ENCODE data around the gene EXOC3.
A peak's percentile ranks its signal among the peaks of the same experiment; 100 is the strongest.
"Not testable (repeated sequence)": the region's sequence is repeated elsewhere in the genome, so short reads cannot be mapped to it uniquely, and the experiment has no call there.

EXOC3 gene

GRCh38 chr5:442335-443238 lies at the start of gene EXOC3:
Gene EXOC3, plus strand, starts transcription at chr5:443176. Its CDS starts 3,030 bp downstream, at chr5:446206.
- peak; percentile 76 for DNase-seq

GRCh38 chr5:393846-394275 lies 49.1 kb upstream of the EXOC3 start:
- DNase-seq = no peak

DNA sequence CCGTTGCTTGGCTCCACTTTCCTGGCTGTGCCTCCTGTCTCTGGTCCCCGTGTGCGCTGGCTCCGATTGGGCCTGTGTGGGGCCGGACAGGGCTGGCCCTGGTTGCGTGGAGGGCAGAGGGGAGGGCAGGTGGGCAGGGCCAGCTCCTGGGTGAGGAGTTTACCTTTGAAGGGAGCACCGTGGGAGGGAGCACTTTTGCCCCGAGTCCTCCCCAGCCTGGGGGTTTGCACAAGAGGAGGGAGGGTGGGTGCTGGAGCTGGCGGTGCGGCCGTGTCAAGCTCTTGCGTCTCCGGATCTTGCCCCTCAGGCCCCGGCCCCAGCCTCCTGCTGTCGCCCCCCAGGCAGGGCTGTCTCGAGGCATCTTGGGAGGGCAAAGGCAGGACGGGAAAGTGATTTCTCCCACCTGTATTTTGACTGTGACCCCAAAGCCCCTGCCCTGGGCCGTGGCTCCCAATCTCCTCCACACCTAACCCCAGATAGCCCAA lies 48.3 kb upstream of the EXOC3 start:
- DNase-seq = no peak

DNA sequence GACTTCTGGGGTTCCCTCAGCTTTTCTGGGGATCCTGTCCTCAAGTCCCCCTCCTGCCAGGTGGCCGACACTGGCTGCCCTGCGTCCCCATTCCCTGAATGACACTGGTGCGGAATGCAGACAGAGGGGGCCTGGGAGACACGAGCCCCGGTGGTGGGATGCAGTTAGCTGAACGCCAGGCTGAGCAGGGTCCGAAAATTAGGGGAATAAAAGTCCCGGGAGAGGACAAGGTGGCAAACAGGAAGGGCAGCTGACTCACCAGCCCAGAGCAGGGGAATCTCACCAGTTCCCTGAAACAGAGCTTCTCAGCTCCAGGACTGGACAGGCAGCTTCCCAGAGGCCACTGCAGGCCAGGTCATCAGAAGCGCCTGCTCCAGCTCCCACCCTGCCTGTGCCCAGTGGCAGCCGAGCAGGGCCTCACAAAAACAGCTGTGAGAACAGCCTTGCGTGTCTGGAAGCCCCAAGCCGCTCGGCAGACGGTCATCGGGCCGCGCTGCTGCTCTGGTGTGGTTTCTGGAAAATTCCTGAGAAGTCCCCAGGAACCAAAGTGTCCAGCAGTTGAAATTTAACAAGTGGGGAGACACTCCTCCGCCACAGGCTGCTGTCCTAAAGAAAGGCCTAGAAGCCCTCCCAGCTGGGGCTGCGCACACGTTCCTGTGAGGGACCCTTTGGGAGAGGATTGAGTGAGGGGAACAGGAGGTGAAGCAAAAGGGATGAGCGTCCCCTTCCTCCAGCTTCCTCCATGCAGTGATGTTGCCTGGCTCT lies 47.6 kb upstream of the EXOC3 start:
- DNase-seq = no peak

DNA sequence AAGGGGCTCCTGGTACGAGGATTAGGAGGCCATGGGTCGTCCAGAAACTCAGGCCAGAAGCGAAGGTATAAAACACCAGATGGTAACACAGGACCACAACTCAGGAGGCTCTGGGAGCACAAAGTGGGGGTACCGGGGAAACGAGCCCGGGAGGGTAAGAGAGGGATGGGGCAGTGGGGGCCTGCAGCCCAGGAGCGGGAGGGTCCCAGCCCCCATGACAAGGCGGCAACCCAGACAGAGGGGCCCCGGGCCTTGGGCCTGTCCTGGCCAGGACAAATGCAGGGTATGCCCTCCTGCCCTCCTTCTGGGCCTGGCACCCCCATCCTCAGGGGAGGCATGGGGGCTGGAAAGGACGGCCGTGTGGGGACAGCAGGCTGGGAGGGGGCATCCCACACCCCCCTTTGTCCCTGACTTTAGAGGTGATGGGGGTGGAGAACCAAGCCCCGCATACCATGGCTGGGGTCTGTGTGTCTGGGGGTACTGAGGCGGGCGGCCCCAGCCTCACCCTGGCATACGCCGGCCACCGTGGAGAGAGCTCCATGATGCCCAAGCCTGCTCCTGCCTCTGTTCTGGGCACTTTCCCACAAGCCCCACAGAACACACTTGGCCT lies 47.0 kb upstream of the EXOC3 start:
- DNase-seq = no peak

DNA sequence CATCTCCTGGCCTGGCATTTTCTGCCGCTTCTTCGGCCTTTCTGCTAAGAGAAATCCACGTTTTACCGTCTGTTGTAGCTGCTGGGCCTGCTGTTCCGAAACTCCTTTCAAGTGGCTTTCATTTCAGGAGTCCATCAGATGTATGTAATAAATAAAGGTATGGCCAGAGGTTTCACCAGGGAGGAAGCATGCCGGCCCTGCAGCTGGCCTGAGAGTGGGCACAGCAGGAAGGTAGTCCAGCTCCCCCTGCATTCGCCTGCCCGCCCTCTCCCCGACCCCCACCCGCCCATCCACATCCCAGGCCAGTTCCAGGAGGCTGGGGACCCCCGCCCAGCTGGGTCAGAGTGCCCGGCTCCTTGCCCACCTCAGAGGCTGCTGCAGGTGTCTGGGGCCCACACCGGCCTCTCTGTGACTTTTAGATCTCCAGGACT lies 46.4 kb upstream of the EXOC3 start:
- DNase-seq = no peak

GRCh38 chr5:398141-398474 lies 44.9 kb upstream of the EXOC3 start:
- DNase-seq = not testable (repeated sequence)

GRCh38 chr5:398475-399295 lies 44.3 kb upstream of the EXOC3 start:
- DNase-seq = no peak

DNA sequence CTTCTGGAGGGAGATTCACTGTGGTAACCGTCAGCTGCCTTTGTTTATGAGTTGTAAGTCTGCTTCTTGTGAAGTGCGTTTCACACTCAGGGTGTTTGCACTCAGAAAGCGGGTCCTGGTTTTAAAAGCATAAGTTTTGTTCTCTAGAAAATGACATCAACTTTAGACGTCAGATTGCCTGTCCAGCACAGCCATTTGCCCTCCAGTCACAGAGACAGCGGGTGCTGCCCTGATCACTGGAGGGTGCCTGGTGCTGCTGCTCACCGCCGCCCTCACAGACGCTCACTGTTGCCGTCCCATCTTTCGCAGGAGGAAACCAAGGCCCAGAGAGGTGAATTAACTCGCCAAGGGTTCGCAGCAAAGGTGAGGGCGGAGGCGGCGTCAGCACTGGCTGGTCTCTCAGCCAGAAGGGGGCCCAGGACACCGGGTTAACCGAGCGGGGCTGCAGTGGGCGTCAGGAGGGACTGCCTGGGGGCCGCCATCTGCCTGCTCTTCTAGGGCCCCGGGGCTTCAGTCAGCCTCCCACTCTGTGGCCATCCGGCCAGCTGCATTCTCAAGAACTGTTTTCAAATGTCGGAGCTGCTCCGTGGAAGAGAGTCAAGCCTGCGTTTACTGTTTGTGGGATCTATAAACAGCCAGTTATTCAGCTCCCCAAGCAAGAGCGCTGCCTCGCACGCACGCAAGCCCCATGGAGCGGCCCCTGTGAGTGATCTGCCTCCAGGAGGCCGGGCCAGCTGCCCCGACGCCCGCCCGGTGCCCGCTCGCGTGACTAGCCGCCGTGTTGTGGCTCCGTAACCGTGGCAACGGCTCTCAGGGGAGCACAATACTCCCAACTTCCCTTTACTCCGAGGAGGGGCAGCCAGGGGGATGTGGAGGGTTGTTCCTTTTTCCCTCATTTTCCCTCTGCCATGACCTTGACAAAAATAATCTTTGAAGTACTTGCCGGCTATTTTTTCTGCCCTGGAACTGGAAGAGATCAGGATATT lies 43.4 kb upstream of the EXOC3 start:
- DNase-seq = peak; percentile 83

DNA sequence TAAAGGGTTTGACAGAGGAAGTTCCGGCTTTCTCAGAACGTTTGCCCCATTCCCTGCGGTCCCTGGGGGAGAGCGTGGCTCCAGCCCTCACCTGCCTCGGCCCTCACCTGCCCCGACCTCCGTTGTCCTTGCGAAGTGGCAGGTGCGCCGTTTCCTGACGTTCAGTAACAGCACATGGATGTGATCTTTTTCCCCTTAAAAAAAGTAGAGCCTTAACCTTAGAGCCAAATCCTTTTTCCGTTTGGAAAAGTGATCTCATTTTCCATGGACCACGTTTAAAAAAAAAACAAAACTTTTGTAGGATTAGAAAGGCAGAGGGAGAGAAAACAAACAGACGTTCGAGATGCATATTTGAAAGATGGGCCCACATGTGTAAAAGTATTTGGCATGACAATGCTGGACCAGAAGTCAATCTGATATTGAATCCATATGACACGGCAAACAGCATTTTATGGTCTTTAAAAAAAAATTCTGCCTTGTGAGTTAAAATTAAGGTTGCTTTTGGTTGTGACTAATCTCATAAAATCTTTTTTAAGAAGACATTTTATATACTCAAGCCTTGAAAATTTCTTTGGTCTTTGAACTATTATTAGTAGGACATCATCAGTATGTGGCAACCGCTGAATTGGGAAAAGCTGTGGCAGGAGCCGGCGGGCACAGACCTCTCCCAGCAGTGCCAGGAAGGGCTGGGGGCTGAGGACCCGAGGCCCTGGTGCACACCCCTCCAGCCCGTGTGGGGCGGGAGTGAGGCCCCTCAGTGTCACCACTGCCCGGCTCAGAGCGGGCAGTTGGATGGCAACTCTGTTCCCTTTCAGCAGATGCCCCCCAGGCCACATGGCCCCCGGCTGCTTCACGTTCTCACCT lies 42.5 kb upstream of the EXOC3 start:
- no peak for DNase-seq

- no peak for DNase-seq
These were observed 41.6 kb upstream of the EXOC3 start for GRCh38 chr5:401146-402034.

- DNase-seq = not testable (repeated sequence)
These were observed 40.8 kb upstream of the EXOC3 start for GRCh38 chr5:402219-402614.

DNA sequence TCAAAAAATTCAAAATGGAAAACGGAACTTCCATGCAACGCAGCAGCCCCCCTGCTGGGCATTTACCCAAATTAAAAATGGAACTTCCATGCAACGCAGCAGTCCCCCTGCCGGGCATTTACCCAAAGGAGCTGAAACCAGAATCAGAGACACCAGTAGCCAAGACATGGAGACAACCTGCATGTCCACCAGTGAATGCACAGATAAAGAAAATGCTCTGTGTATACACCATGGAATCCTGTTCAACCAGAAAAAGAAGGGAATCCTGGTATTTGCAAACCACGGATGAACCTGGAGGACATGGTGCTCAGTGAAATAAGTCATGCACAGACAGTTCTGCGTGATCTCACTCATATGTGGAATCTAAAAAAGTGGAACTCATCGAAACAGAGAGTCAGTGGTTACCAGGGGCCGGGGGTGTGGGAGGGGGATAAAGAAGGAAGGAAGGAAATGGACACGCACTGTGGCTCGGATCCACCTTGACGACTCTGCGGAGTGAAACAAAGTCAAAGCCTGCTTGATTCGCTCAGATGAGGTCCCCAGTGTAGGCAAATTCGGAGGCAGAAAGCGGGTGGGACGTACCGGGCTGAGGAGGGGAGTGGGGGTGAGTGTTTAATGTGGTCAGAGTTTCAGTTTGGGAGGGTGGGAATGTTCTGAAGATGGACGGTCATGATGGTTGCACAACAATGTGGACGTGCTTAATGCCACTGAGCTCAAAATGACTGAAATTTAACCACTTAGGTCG lies 40.2 kb upstream of the EXOC3 start:
- DNase-seq = no peak

GRCh38 chr5:403995-404394 lies 39.0 kb upstream of the EXOC3 start:
- no peak for DNase-seq

DNA sequence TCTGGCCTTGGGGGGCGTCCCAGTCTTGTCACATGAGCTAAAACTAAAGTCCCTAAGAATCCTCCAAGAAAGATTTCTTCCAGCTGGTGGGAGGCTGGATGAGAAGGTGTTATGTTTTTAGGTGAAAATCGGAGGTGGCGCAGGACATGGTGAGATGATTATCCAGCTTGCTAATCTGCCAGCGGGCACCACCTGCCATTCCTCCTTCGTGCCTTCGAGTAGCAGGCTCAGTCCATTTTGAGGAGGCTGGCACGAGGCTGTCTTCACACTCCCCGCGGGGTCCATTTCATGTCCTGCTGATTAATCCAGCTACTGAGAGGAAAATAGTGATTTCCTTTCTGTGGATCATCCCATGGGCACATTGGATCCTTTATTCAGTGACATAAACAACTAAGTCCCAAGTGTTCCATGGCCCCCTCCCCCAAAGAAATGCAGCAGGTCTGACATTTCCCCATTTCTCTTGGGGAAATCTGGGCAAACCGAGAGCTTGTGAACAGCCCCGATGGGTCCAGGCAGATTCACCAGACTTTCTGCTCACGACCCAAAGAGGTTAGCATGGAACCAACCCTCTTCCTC lies 38.2 kb upstream of the EXOC3 start:
- no peak for DNase-seq

GRCh38 chr5:405421-405820 lies 37.6 kb upstream of the EXOC3 start:
- no peak for DNase-seq

DNA sequence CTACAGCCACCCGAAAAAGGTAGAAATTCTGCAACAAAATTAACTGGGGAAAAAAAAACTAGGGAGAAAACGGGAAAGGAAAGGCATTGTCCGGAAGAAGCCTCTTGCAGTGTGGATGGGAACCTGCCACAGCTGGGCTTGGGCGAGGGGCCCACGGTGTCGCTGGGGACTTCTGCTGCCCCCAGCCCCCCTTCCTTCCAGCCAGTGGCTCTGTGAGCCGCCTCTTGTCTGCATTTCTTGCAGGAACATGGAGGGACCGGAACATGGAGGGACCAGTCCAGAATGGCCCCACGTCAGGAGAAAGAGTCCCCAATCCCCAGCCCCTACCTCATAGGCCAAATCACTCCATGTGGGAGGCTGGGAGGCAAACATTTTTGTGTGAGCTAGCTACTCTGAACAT lies 36.9 kb upstream of the EXOC3 start:
- DNase-seq = no peak

- no peak for DNase-seq
These were observed 35.9 kb upstream of the EXOC3 start for GRCh38 chr5:407051-407450.
